ENCODE results near the gene STARD5.

STARD5 gene

GRCh38 chr15:81315452-81316175 lies 8.3 kb downstream of the STARD5 start:
- Histone ChIP-seq H3K27ac (replicated peaks) (no peak overlapping the region), H3K4me3 (replicated peaks; ENCODE audit: insufficient read depth, low read length) (no peak overlapping the region), H3K27me3 (ENCODE audit: insufficient read depth, poor library complexity, severe bottlenecking) (no peaks in the 10 kb centered on the region)
- no peak for DNase-seq (ENCODE audit: low read depth in 1 of 2, low spot score in 1 of 2)
- TF ChIP-seq REST (IDR thresholded peaks at IDR 0.05; ENCODE audit: insufficient replicate concordance, low read depth) (no peak), POLR2AphosphoS5 (IDR thresholded peaks at IDR 0.05; ENCODE audit: low read depth) (no peak), GABPA (IDR thresholded peaks at IDR 0.05; ENCODE audit: low read depth) (no peak), SPI1 (IDR thresholded peaks at IDR 0.05; ENCODE audit: borderline replicate concordance, low read depth) (no peak), CTCF (IDR thresholded peaks at IDR 0.05; ENCODE audit: insufficient read depth, low read length) (no peak)

GRCh38 chr15:81314378-81314777 lies 9.6 kb downstream of the STARD5 start:
- H3K27me3 ChIP-seq (ENCODE audit: insufficient read depth, poor library complexity, severe bottlenecking) = no peaks in the 10 kb centered on the region
- DNase-seq (ENCODE audit: low read depth in 1 of 2, low spot score in 1 of 2) = no peak
- H3K27ac ChIP-seq (replicated peaks) = no peak overlapping the region
- TF ChIP-seq CTCF (IDR thresholded peaks at IDR 0.05; ENCODE audit: insufficient read depth, low read length) (no peak), REST (IDR thresholded peaks at IDR 0.05; ENCODE audit: insufficient replicate concordance, low read depth) (no peak), SPI1 (IDR thresholded peaks at IDR 0.05; ENCODE audit: borderline replicate concordance, low read depth) (no peak), GABPA (IDR thresholded peaks at IDR 0.05; ENCODE audit: low read depth) (no peak)
- no peak overlapping the region for H3K4me3 ChIP-seq (replicated peaks; ENCODE audit: insufficient read depth, low read length)

- no peak overlapping the region for H3K4me3 ChIP-seq (replicated peaks; ENCODE audit: insufficient read depth, low read length)
- H3K27ac ChIP-seq (replicated peaks) = no peak overlapping the region
- H3K27me3 ChIP-seq (ENCODE audit: insufficient read depth, poor library complexity, severe bottlenecking) = no peaks in the 10 kb centered on the region
- TF ChIP-seq GABPA (IDR thresholded peaks at IDR 0.05; ENCODE audit: low read depth) = no peak
- TF ChIP-seq POLR2AphosphoS5 (IDR thresholded peaks at IDR 0.05; ENCODE audit: low read depth) = no peak
- TF ChIP-seq CTCF (IDR thresholded peaks at IDR 0.05; ENCODE audit: insufficient read depth, low read length) = no peak
- no peak for TF ChIP-seq REST (IDR thresholded peaks at IDR 0.05; ENCODE audit: insufficient replicate concordance, low read depth)
- no peak for TF ChIP-seq SPI1 (IDR thresholded peaks at IDR 0.05; ENCODE audit: borderline replicate concordance, low read depth)
- DNase-seq (ENCODE audit: low read depth in 1 of 2, low spot score in 1 of 2) = no peak
These were observed 10.3 kb downstream of the STARD5 start for GRCh38 chr15:81313686-81314085.

Measured in HL-60 (cell line).